ENCODE results near the gene UBE2O. TPM values are rescaled to one million over a fixed set of nuclear protein-coding genes. Genes with fewer than 3 reads are reported as not detected.

The UBE2O gene
- total and polyA plus RNA-seq, 2 donors from 2014 or later, result 5.5 to 21.3 TPM

DNA sequence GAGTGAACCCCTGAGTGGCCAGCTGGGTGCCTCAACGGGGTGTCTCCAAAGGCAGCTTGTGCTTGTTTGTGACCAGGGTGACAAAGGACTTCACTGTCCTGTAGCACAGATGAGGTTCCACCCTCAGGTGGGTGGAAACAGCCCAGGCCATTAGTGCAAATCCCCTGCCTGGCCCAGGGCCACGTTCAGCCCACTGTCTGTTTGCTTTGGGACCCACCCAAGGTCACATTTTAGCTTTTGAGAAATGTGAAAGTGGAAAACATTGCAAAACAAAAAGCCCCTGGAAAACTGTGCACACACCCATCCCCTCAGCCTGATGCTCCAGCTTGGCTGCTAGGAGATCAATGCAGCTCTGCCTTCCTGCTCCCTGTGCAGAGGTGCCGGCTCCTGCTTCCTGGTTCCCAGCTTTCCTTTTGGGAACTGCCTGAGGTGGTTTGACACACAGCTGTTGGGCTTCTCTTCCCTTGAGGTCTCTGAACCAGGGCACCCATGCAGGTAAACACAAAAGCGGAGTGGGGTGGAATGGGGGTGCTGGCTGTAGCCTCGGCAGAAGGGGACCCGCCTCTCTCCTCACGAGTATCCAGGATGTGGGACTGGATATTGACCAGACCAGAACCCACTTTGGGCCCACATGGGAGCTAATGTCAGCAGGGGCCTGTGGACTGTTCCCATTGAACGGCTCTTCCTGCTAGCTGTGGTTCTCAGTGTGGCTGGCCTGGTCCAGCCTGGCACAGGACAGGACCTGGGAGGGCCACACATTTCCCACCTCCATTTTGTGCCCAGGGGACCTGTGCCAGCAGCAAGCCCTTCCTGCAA is 76.4 kb downstream of the UBE2O start:
- FAIRE-seq (no peak), DNase-seq (no peak)
- Histone ChIP-seq H3K4me1 (ENCODE audit: control insufficient read depth in 2 of 3, insufficient read depth in 2 of 3, low read depth in 1 of 3, low read length in 3 of 3) (peaks cover 0 to 3% (median 0%) of the 10 kb centered on the region in 3 donors), H3K27ac (ENCODE audit: low read depth in 2 of 2, low read length in 2 of 2) (no peak overlapping the region), H3K36me3 (ENCODE audit: control insufficient read depth in 2 of 3, insufficient read depth in 3 of 3, low read length in 3 of 3) (no peaks in the 10 kb centered on the region), H3K9ac (ENCODE audit: low read length in 3 of 3) (no peak overlapping the region), H3K9me3 (ENCODE audit: control insufficient read depth in 2 of 3, insufficient read depth in 1 of 3, low read length in 3 of 3) (no peaks in the 10 kb centered on the region), H3K27me3 (ENCODE audit: control insufficient read depth, insufficient read depth, low read length) (no peaks in the 10 kb centered on the region), H3K4me3 (ENCODE audit: low read length in 3 of 3) (no peak overlapping the region)
- intact Hi-C loops (cut with DNase I), result no loop called here
- TF ChIP-seq, protein P1, sequence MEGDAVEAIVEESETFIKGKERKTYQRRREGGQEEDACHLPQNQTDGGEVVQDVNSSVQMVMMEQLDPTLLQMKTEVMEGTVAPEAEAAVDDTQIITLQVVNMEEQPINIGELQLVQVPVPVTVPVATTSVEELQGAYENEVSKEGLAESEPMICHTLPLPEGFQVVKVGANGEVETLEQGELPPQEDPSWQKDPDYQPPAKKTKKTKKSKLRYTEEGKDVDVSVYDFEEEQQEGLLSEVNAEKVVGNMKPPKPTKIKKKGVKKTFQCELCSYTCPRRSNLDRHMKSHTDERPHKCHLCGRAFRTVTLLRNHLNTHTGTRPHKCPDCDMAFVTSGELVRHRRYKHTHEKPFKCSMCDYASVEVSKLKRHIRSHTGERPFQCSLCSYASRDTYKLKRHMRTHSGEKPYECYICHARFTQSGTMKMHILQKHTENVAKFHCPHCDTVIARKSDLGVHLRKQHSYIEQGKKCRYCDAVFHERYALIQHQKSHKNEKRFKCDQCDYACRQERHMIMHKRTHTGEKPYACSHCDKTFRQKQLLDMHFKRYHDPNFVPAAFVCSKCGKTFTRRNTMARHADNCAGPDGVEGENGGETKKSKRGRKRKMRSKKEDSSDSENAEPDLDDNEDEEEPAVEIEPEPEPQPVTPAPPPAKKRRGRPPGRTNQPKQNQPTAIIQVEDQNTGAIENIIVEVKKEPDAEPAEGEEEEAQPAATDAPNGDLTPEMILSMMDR (IDR thresholded peaks at IDR 0.05; ENCODE audit: borderline replicate concordance, extremely low read depth, insufficient read depth), result no peak

DNA sequence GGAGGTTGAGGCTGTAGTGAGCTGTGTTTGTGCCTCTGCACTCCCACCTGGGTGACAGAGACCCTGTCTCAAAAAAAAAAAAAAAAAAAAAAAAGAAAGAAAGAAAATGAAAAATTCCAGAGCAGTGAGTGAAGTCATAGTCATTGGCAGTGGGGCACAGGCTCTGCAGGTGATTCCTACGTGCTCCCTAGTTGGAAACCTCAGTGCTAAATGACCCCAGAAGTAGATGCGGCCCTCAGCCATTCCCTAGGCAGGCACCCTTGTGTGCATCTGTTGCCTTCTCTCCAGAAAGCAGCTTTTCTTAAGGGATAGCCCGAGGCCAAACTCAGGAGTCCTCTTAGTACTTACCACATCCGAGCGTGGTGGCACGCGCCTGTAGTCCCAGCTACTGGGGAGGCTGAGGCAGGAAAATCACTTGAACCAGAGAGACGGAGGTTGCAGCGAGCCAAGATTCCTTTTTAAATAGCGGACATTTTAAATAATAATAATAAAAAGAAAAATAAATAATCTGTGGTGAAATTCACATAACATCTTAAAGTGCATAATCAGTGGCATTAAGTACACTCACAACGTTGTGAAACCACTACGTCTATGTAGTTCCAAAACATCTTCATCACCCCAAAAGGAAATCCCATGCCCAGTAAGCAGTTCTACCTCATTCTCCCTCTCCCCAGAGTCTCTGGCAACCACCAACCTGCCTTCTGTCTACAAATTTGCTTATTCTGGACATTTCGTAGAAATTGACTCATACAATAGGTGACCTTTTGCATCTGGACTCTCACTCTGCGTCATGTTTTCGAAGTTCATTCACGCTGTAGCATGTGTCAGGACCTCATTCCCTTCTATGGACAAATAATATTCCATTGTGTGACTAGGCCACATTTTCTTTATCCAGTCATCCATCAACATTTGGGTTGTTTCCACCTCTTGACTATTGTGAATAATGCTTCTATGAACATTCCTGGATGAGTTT is 81.0 kb downstream of the UBE2O start:
- intact Hi-C loops (cut with DNase I), result no loop called here
- no peaks in the 10 kb centered on the region for H3K9me3 ChIP-seq (ENCODE audit: control insufficient read depth in 2 of 3, insufficient read depth in 1 of 3, low read length in 3 of 3)
- no peak overlapping the region for H3K9ac ChIP-seq (ENCODE audit: low read length in 3 of 3)
- peaks cover 0 to 3% (median 3%) of the 10 kb centered on the region in 3 donors for H3K4me1 ChIP-seq (ENCODE audit: control insufficient read depth in 2 of 3, insufficient read depth in 2 of 3, low read depth in 1 of 3, low read length in 3 of 3)
- no peaks in the 10 kb centered on the region for H3K36me3 ChIP-seq (ENCODE audit: control insufficient read depth in 2 of 3, insufficient read depth in 3 of 3, low read length in 3 of 3)
- H3K27ac ChIP-seq (ENCODE audit: low read depth in 2 of 2, low read length in 2 of 2), result no peak overlapping the region
- H3K4me3 ChIP-seq (ENCODE audit: low read length in 3 of 3), result no peak overlapping the region
- no peaks in the 10 kb centered on the region for H3K27me3 ChIP-seq (ENCODE audit: control insufficient read depth, insufficient read depth, low read length)
- FAIRE-seq (no peak), DNase-seq (no peak)
- TF ChIP-seq, protein P1 (IDR thresholded peaks at IDR 0.05; ENCODE audit: borderline replicate concordance, extremely low read depth, insufficient read depth), result no peak

DNA sequence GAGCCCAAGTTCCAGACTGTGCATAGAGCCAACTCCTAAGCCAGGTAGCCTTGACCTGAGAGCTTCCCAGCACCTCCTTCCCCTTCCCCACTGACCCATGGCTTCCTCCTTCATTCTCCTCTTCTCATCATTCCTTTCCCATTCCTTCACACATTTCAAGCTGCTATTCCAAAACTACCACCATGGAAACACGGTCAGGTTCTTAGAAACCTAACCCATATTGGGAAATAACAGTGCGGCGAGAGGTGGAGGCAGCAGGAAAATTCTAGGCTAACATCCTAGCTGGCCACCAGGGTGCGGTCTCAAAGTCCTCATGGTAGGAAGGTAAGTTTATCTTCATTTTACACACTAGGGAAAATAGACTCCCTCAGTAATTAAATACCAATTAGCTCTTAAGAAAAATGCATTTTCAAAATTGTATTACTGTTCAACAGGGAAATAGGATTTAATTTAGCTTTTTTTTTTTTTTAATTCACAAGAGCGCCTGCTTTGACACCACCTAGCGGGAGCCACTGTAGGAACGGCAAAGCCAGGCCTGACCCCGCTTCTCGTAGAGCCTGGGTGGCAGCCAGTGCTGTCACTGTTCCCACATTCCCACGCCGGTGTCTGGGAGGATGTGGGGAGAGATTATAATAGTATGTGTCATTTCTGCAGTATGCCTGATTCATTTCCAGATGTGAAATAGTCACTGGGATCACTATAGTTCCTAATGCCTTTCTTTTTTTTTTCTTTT is 82.5 kb downstream of the UBE2O start:
- FAIRE-seq, result no peak
- DNase-seq, result peak in 3 of 5 donors; percentile 40 to 84 (median 42)
- Histone ChIP-seq H3K9me3 (ENCODE audit: control insufficient read depth in 2 of 3, insufficient read depth in 1 of 3, low read length in 3 of 3) (no peaks in the 10 kb centered on the region), H3K4me3 (ENCODE audit: low read length in 3 of 3) (no peak overlapping the region), H3K27me3 (ENCODE audit: control insufficient read depth, insufficient read depth, low read length) (no peaks in the 10 kb centered on the region), H3K27ac (ENCODE audit: low read depth in 2 of 2, low read length in 2 of 2) (peak overlapping the region; percentile 14 to 46), H3K4me1 (ENCODE audit: control insufficient read depth in 2 of 3, insufficient read depth in 2 of 3, low read depth in 1 of 3, low read length in 3 of 3) (peaks cover 0 to 3% (median 0%) of the 10 kb centered on the region in 3 donors), H3K9ac (ENCODE audit: low read length in 3 of 3) (no peak overlapping the region), H3K36me3 (ENCODE audit: control insufficient read depth in 2 of 3, insufficient read depth in 3 of 3, low read length in 3 of 3) (no peaks in the 10 kb centered on the region)
- intact Hi-C loops (cut with DNase I), result no loop called here
- TF ChIP-seq, protein P1 (IDR thresholded peaks at IDR 0.05; ENCODE audit: borderline replicate concordance, extremely low read depth, insufficient read depth), result no peak

Data from kidney (tissue), 14 donors.